GM20000 (cell line): ENCODE measurements around the gene PWWP2B.

ENCODE experiments used
- DNase-seq: peaks from one replicate; pipeline ENCODE4 v3.0.0; 2012; ENCODE audit warnings: low spot score
- CTCF ChIP-seq: IDR thresholded peaks from 2 replicates; pipeline ENCODE4 v1.5.1; 2012; ENCODE audit warnings: mild to moderate bottlenecking, control low read depth; ENCODE audit errors: extremely low read depth, missing control alignments

The PWWP2B gene

DNA sequence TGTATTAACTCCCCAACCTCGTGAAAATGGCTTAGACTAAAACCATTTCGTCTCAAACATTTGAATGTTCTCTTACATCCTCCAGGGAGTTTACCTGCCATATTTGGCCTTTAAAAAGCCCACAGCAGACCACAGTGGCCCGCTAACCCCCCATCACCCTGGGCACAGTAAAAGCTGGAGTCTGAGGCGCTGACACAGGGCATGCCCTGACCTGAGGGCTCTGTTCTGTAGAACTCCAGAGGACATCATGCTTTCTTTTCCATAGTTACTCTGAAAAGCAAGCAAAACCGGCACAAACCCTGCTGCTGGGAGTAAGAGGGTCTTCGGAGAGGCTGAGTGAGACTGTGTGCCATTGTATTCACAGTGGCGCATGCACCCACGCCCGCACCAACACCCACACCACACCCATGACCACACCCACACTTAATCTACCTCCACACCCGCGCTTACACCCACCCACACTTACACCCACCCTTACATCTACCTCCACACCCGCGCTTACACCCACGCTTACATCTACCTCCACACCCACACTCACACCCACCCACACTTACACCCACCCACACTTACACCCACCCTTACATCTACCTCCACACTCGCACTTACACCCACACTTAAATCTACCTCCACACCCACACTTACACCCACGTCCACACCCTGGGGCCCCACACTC, 32.9 kb upstream of the PWWP2B start:
- DNase-seq: no peak

DNA sequence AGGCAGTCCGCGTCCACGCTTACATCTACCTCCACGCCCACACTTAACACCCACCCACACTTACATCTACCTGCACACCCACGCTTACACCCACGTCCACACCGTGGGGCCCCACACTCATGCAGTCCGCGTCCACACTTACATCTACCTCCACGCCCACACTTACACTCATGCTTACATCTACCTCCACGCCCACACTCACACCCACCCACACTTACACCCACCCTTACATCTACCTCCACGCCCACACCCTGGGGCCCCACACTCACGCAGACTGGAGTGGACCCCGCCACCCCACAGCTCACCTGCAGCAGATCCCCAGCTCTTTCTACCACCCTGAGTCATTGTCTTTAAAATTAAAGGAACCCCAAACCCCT, 32.4 kb upstream of the PWWP2B start:
- DNase-seq: no peak
- no peak for TF ChIP-seq CTCF

More for the DNA sequence above, 32.9 kb upstream of the PWWP2B start:
- TF ChIP-seq CTCF: no peak

GRCh38 chr10:132365102-132365501, 31.9 kb upstream of the PWWP2B start:
- no peak for TF ChIP-seq CTCF
- DNase-seq: no peak

DNA sequence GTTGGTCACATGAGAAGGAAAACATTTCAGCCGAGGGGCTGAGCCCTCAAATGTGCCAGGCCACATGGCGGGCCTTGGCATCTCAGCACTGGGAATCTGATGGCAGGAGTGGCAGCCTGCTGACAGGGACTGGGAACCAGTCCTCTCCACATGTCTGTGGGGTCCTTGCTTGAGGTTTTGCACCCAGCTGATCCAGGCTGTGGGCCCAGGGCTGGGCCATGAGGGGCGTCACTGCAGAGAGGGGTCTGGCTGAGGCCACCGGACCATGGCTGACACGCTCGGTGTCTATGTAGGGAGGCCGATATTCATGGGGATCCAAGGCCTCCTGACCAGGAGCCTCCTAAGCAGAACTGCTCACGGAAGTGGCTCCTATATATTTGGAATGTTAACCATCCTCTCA, 31.0 kb upstream of the PWWP2B start:
- TF ChIP-seq CTCF: no peak
- no peak for DNase-seq

DNA sequence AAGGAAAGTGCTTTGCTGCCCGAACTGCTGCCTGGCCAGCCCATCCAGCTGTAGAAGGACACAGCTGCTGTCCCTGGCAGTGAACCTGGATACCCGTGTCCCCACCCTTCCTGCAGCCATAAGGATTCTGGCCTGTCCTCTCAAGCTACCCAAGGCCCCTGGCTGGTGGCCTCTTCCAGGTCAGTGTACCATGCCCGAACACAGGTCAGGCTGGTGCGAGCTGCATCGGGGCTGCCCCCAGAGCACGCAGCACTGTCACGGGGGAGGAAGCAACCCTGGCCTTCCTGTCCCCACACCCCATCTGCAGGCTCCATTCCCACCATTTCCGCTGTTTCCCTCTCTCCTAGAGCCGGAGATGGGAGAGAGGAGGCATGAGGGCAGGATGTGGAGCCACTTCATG, 30.5 kb upstream of the PWWP2B start:
- no peak for DNase-seq
- TF ChIP-seq CTCF: no peak

GRCh38 chr10:132368391-132368790, 28.6 kb upstream of the PWWP2B start:
- TF ChIP-seq CTCF: no peak
- DNase-seq: no peak

- DNase-seq: no peak
- no peak for TF ChIP-seq CTCF
Observed at GRCh38 chr10:132368881-132369635, 27.9 kb upstream of the PWWP2B start.
